ENCODE results near the gene GTF3A.

GTF3A gene

DNA sequence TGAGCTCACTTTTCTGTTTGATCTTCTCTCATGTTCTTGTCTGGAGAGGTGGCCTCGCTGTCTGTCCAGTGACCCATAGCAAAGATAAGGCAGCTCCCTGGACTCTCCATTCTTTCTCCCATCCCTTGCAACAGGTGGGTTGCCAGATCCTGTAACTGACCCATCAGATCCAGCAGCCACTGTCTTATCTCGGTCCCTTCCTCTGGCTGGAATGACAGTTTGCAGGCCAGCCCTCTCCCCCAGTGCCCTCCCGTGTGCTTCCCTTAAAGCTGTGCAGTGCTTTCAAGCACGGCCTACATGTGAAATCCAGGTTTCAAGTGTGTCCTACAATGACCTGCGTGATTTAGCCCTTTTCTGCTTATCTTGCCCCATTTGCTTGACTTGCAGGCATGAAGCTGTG is 3.7 kb downstream of the GTF3A start:
- Histone ChIP-seq H3K9me2 (replicated peaks; ENCODE audit: insufficient read depth, low read length) (no peaks in the 10 kb centered on the region), H3K4me2 (ENCODE audit: low read depth, low read length) (no peak overlapping the region), H3K4me1 (ENCODE audit: low read length) (no peaks in the 10 kb centered on the region; the same call in 1 of the 2 replicates), H3K27ac (ENCODE audit: low read length) (no peak overlapping the region), H4K20me1 (ENCODE audit: insufficient read depth, low read length) (no peaks in the 10 kb centered on the region), H3K27me3 (replicated peaks; ENCODE audit: insufficient read depth, low read length) (no peaks in the 10 kb centered on the region), H2AFZ (ENCODE audit: low read length) (no peak overlapping the region), H3K9ac (ENCODE audit: low read length) (no peak overlapping the region), H3K79me2 (ENCODE audit: low read length) (peaks cover 45% of the 10 kb centered on the region), H3K4me3 (ENCODE audit: low read length) (no peak overlapping the region), H3F3A (ENCODE audit: insufficient read depth, low read length) (peaks cover 14% of the 10 kb centered on the region; the same call in 1 of the 2 replicates), H3K9me3 (replicated peaks; ENCODE audit: insufficient read depth, low read length) (no peaks in the 10 kb centered on the region), H3K36me3 (replicated peaks; ENCODE audit: insufficient read depth, low read length) (no peaks in the 10 kb centered on the region; the same call in 1 of the 2 replicates)
- DNase-seq = no peak
- TF ChIP-seq EZH2phosphoT487 (IDR thresholded peaks at IDR 0.05; ENCODE audit: low read length) (no peak), EZH2 (optimal IDR thresholded peaks at IDR 0.05; ENCODE audit: low read depth, low read length) (no peak)
- TF ChIP-seq, protein P1, sequence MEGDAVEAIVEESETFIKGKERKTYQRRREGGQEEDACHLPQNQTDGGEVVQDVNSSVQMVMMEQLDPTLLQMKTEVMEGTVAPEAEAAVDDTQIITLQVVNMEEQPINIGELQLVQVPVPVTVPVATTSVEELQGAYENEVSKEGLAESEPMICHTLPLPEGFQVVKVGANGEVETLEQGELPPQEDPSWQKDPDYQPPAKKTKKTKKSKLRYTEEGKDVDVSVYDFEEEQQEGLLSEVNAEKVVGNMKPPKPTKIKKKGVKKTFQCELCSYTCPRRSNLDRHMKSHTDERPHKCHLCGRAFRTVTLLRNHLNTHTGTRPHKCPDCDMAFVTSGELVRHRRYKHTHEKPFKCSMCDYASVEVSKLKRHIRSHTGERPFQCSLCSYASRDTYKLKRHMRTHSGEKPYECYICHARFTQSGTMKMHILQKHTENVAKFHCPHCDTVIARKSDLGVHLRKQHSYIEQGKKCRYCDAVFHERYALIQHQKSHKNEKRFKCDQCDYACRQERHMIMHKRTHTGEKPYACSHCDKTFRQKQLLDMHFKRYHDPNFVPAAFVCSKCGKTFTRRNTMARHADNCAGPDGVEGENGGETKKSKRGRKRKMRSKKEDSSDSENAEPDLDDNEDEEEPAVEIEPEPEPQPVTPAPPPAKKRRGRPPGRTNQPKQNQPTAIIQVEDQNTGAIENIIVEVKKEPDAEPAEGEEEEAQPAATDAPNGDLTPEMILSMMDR (IDR thresholded peaks at IDR 0.05; ENCODE audit: low read length) = no peak

DNA sequence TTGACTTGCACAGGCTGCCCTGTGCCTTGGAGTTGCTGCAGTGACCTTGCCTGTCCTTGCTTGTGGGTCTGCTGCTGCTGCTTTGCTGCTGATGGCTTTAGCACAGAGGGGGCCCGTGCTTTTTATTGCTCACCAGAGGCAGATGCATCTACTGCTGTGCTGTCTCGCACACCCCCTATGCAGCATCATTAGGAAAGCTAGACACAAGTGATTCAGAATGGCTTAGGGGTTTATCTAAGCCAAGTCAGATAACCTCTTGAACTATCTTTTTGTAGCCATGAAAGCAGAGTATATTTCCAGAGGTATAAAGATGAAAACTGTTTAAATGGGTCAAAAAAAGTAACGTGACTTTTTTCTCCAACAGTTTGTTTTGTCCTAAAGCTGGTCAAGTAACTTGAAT is 7.8 kb downstream of the GTF3A start:
- DNase-seq = no peak
- Histone ChIP-seq H3K4me2 (ENCODE audit: low read depth, low read length) (no peak overlapping the region), H3K9me3 (replicated peaks; ENCODE audit: insufficient read depth, low read length) (no peaks in the 10 kb centered on the region), H3K9ac (ENCODE audit: low read length) (no peak overlapping the region), H3K27ac (ENCODE audit: low read length) (no peak overlapping the region), H3K4me1 (ENCODE audit: low read length) (0 out of 2 replicates have a peak, but pooled peaks cover 2% of the 10 kb centered on the region), H3K4me3 (ENCODE audit: low read length) (no peak overlapping the region), H2AFZ (ENCODE audit: low read length) (no peak overlapping the region), H3K27me3 (replicated peaks; ENCODE audit: insufficient read depth, low read length) (no peaks in the 10 kb centered on the region), H3K36me3 (replicated peaks; ENCODE audit: insufficient read depth, low read length) (no peaks in the 10 kb centered on the region; the same call in 1 of the 2 replicates), H3K9me2 (replicated peaks; ENCODE audit: insufficient read depth, low read length) (no peaks in the 10 kb centered on the region), H3K79me2 (ENCODE audit: low read length) (peaks cover 21% of the 10 kb centered on the region), H4K20me1 (ENCODE audit: insufficient read depth, low read length) (no peaks in the 10 kb centered on the region), H3F3A (ENCODE audit: insufficient read depth, low read length) (no peaks in the 10 kb centered on the region)
- TF ChIP-seq EZH2 (optimal IDR thresholded peaks at IDR 0.05; ENCODE audit: low read depth, low read length) = no peak
- TF ChIP-seq, protein P1 (IDR thresholded peaks at IDR 0.05; ENCODE audit: low read length) = no peak
- no peak for TF ChIP-seq EZH2phosphoT487 (IDR thresholded peaks at IDR 0.05; ENCODE audit: low read length)

DNA sequence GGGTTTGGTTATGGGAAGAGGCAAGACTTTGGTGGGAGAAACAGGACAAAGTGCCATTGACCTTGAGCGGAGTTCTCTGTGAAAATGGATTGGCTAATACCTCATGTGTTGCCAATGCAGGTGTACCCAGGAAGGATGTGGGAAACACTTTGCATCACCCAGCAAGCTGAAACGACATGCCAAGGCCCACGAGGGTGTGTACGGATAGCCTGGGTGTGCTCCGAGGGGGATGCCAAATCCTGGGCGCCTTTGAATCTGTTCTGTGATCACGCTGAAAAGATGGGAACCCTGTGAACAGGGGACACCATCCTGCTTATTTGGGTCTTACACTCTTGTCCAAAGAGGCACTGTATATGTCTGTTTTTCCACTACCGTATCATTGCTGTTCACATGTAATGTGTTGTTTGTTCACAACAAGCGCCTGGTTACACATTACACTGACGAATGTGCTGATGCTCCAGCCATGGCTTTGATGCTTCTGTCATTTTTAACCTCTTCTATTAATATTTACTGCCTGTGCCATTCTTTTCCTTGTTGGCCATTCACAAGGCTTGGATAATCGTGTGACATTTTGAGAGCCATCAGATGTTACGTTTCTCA is 8.3 kb downstream of the GTF3A start:
- H3K27me3 ChIP-seq (replicated peaks; ENCODE audit: insufficient read depth, low read length) = no peaks in the 10 kb centered on the region
- H3K4me3 ChIP-seq (ENCODE audit: low read length) = no peak overlapping the region
- 0 out of 2 replicates have a peak, but pooled peaks cover 6% of the 10 kb centered on the region for H3K4me1 ChIP-seq (ENCODE audit: low read length)
- no peaks in the 10 kb centered on the region for H3K9me2 ChIP-seq (replicated peaks; ENCODE audit: insufficient read depth, low read length)
- H3K4me2 ChIP-seq (ENCODE audit: low read depth, low read length) = no peak overlapping the region
- H3K27ac ChIP-seq (ENCODE audit: low read length) = no peak overlapping the region
- peaks cover 16% of the 10 kb centered on the region for H3K79me2 ChIP-seq (ENCODE audit: low read length)
- H3K9ac ChIP-seq (ENCODE audit: low read length) = no peak overlapping the region
- no peaks in the 10 kb centered on the region for H4K20me1 ChIP-seq (ENCODE audit: insufficient read depth, low read length)
- H3F3A ChIP-seq (ENCODE audit: insufficient read depth, low read length) = no peaks in the 10 kb centered on the region
- H3K36me3 ChIP-seq (replicated peaks; ENCODE audit: insufficient read depth, low read length) = no peaks in the 10 kb centered on the region; the same call in 1 of the 2 replicates
- no peak overlapping the region for H2AFZ ChIP-seq (ENCODE audit: low read length)
- no peaks in the 10 kb centered on the region for H3K9me3 ChIP-seq (replicated peaks; ENCODE audit: insufficient read depth, low read length)
- TF ChIP-seq, protein P1 (IDR thresholded peaks at IDR 0.05; ENCODE audit: low read length) = no peak
- TF ChIP-seq EZH2phosphoT487 (IDR thresholded peaks at IDR 0.05; ENCODE audit: low read length) = no peak
- no peak for TF ChIP-seq EZH2 (optimal IDR thresholded peaks at IDR 0.05; ENCODE audit: low read depth, low read length)
- no peak for DNase-seq
